ENCODE measurements around the gene ADK.

- peak in 10 of 12 donors; percentile 12 to 56 (median 44) for TF ChIP-seq CTCF (IDR thresholded peaks at IDR 0.05)
- no peak for TF ChIP-seq POLR2A (IDR thresholded peaks at IDR 0.05)
Observed at GRCh38 chr10:74234569-74234968, 83.5 kb downstream of the ADK start.

Data from heart left ventricle (tissue), 13 donors.